Measurements from ENCODE around the gene ACE2.
"Not testable (repeated sequence)": the region's sequence is repeated elsewhere in the genome, so short reads cannot be mapped to it uniquely, and the experiment has no call there.

Gene ACE2

DNA sequence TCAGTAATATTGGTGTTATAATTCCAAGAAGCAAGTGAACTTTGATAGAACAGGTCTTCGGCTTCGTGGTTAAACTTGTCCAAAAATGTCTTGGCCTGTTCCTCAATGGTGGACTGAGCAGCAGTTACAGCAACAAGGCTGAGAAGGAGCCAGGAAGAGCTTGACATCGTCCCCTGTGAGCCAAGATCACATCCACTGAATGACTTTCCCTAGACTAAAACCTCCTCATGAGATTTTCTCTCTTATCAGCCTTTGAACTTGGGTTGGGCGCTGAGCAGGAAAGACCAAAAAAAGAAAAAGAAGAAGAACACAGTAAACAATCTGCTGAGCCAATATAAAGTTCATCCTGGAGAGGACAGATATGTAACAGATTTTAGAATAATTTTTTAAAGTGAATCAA lies at the start of gene ACE2:
TSS of gene ACE2 (minus strand) at position 216 of the 400 bp plus-strand sequence. CDS start at position 167, 49 bp downstream.
- no peak for DNase-seq
- intact Hi-C loops (cut with DNase I) = no loop called here

DNA sequence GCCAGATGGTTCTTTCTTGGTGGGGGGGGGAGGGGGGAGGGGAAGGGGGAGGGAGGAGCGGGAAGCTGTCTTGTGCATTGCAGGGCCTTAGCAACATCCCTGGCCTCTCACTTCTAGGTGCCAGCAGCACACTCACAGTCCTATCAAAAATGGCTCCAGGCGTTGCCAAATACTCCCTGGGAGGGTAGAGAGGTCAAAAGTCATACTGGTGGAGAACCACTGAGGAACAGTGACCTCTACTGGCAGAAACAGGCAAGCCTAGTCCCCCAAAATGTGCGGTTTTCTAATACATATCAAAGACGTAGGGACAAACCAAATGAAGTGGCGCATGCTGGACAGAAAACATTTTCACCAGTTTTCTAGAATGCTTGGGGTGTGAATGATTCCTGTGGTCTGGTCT lies 46.8 kb upstream of the ACE2 start:
- intact Hi-C loops (cut with DNase I); DNase-seq: not testable (repeated sequence)

GRCh38 chrX:15646543-15646942 lies 45.8 kb upstream of the ACE2 start:
- intact Hi-C loops (cut with DNase I) = no loop called here
- no peak for DNase-seq

DNA sequence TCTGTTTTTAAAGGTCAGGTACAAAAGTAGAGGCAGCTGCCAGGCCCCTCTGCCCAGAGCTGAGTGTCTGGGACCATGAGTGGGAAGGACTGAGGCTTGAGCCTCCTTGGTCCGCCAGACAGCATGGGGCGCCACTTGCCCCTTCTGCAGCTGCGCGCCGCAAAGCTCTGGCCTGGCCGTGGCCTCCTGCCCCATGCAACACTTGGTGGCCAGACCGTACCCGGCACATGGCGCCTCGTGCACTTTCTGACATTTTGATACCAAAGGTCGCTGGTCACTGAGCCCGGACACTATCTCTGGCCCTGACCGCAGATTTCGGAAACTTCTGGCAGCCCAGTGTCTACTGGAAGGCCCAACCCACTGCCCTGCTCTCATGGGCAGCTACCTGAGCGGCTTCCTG lies 45.3 kb upstream of the ACE2 start:
- no peak for DNase-seq
- intact Hi-C loops (cut with DNase I) = no loop called here

DNA sequence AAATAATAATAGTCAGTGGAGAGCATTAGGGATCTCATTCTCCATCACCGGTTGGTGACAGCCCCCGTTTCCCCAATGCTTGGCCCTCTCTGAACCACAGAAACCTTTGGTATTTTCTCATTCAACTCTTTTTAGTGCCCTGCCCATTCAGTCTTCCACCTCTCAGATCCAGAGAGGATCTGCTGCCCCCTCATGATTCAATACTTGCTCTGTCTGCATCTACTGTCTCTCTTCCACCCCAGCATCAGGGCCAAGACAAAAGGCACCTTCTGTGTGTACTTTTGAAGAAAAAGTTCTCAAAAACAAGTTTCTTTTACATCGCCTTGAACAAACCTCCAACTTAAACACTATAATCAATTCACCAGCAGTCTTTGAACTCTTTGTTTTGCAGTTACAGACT lies 44.5 kb upstream of the ACE2 start:
- intact Hi-C loops (cut with DNase I) = no loop called here

DNA sequence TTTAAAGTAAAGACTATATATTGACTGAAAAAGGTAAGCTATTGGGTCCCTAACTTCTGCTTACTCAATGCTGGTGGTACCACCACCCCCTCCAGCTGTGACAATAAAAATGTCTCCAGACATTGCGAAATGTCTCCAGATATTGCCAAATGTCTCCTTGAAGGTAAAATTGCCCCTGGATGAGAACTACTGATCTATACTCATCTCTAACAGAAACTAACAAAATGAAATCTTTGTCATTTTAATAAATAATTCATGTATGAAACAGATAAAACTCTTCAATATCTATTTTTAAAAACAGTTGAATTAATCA lies 43.8 kb upstream of the ACE2 start:
- DNase-seq = no peak
- intact Hi-C loops (cut with DNase I) = no loop called here

More for the DNA sequence above, 44.5 kb upstream of the ACE2 start:
- DNase-seq = no peak

GRCh38 chrX:15643786-15644559 lies 43.2 kb upstream of the ACE2 start:
- intact Hi-C loops (cut with DNase I) = no loop called here
- DNase-seq = no peak

DNA sequence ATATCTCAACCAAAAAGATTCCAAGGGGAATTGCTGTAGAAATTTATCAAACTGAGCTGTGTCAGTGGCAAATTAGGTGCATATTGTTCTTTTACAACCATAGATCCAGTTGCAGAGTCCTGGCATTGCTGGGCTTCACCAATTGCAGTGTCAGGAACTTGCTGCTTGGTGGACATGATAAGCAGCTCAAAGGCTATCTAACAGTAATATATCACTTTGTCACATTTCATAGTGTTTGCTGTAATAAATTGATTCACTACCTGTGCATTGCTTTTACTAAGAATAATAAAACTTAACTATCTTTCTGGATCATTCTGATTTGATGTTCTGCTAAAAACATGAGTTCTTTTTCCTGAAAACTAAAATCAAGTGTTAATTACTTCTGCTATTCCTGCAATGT lies 30.9 kb upstream of the ACE2 start:
- no peak for DNase-seq
- intact Hi-C loops (cut with DNase I) = no loop called here

DNA sequence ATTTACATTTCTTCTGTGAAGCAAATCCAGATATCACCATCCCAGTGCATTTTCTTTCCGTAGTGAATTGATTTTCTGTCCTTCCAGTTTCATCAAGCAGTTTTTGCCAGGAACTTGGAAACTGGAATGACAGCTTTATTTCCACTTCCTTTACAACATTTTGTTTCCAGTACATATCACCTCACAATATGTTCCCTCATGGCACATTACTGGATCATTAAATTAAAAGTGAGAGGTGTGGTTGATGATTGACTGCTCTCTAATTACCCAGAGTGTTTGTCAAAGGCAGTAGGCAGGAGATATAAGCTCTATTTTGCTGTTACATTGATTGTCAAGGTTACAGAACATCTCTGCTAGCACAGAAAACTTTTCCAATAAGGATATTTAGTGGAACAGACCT lies 22.3 kb upstream of the ACE2 start:
- intact Hi-C loops (cut with DNase I) = no loop called here
- DNase-seq = no peak

DNA sequence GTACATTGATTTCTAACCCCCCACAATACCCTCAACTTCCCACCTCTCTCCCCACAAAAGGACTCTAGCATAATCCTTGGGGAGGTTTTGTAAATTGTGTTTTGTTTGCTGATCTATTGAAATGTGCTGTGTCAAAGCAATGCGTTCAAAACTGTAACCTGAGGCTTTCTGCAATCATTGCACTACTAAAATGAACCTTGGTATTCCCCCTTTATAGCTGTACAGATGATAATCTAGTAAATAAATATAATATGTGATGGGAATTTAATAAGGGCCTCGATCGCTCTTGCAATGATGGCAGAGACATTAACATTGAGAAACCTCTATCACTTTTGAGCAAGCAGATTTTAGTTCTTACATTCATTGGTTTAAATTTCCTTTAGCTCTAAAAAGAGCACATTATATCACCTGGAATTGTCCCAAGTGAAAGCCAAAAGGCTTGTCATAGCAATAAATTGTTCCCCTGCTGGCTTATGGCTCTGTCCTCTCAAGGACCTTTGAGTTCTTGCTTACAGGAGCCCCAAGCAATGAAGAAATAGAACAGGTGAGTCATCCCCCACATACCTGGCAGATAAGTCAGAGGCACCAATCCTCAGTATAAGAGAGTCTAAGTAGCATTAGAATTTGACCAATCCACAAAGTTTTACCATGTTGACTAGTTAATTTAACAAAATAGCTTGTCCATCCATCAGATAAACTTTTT lies 18.4 kb upstream of the ACE2 start:
- no peak for DNase-seq
- intact Hi-C loops (cut with DNase I) = no loop called here

GRCh38 chrX:15617111-15617510 lies 16.4 kb upstream of the ACE2 start:
- intact Hi-C loops (cut with DNase I) = no loop called here
- DNase-seq = no peak

- no peak for DNase-seq
- intact Hi-C loops (cut with DNase I) = no loop called here
Measured at GRCh38 chrX:15616531-15616930, 15.8 kb upstream of the ACE2 start.

- DNase-seq = no peak
- intact Hi-C loops (cut with DNase I) = no loop called here
Measured at GRCh38 chrX:15607067-15607466, 6.3 kb upstream of the ACE2 start.

GRCh38 chrX:15606136-15606535 lies 5.4 kb upstream of the ACE2 start:
- intact Hi-C loops (cut with DNase I) = no loop called here
- DNase-seq = no peak

- no peak for DNase-seq
- intact Hi-C loops (cut with DNase I) = no loop called here
Measured at GRCh38 chrX:15605226-15605625, 4.5 kb upstream of the ACE2 start.

DNA sequence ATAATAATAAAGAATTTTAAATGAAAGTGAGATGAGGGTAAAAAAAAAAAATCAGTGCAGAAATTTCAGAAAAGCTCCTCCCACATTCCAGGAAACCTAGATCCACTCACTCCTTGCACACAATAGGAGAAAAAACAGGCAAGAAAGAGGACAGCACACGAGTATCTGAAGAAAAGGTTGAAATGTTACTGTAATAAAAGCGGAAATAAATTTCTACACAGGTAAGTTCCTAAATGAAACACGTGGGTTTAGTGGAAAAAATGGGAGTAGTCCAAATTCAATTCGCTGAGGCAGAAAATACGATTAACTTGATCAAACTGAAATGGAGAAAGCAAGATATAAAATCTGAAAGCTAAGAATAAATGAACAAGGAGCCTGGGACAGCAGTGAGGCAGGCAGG lies 2.0 kb upstream of the ACE2 start:
- intact Hi-C loops (cut with DNase I) = no loop called here
- no peak for DNase-seq

DNA sequence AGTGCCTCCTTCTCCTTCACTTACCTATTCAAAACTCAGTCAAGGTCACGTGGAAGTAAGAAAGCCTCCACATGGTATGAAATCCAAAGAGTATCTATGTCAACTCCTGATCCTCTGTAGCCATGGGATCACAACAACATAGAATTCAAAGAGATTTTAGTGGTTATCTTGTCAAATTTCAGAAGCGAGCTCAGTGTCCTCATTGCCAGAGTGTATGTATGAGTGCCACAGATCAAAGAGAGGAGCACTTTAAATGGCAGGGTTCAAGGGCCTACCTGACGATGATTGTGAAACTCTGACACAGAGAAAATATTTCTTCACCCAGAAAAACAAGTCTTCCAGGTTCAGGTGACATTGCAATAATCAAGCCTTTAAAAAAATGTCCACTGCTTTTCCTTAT lies 1.2 kb upstream of the ACE2 start:
- DNase-seq = no peak

GRCh38 chrX:15600049-15600448 lies 711 bp downstream of the ACE2 start:
- no peak for DNase-seq
- intact Hi-C loops (cut with DNase I) = no loop called here

More for the DNA sequence above, 1.2 kb upstream of the ACE2 start:
- intact Hi-C loops (cut with DNase I) = no loop called here

- intact Hi-C loops (cut with DNase I) = no loop called here
Measured at GRCh38 chrX:15599461-15599860, 1.3 kb downstream of the ACE2 start.

GRCh38 chrX:15598026-15598425 lies 2.7 kb downstream of the ACE2 start:
- intact Hi-C loops (cut with DNase I) = no loop called here
- no peak for DNase-seq

More at GRCh38 chrX:15599461-15599860, 1.3 kb downstream of the ACE2 start:
- DNase-seq = no peak

GRCh38 chrX:15594371-15594770 lies 6.4 kb downstream of the ACE2 start:
- intact Hi-C loops (cut with DNase I) = no loop called here

More at GRCh38 chrX:15594371-15594770, 6.4 kb downstream of the ACE2 start:
- no peak for DNase-seq

All from head of caudate nucleus (tissue), 42 donors.